Epithelial cell of esophagus (primary cell): Measurements from ENCODE around the gene BIN2.
"Not testable (repeated sequence)": the region's sequence is repeated elsewhere in the genome, so short reads cannot be mapped to it uniquely, and the experiment has no call there.

Experiments
- DNase-seq: peaks from one replicate; pipeline ENCODE4 v3.0.0; 2010; ENCODE audit warnings: low read depth
- H3K4me3 ChIP-seq: 2 replicates; pipeline ENCODE4 v1.5.1; 2011; ENCODE audit warnings: mild to moderate bottlenecking, low read length, control low read depth
- CTCF ChIP-seq: IDR thresholded peaks from 2 replicates; pipeline ENCODE4 v1.5.1; 2011; ENCODE audit warnings: low read depth, mild to moderate bottlenecking, low read length, control low read depth, inconsistent platforms; ENCODE audit not compliant: insufficient read depth; ENCODE audit errors: missing control alignments

BIN2 gene

GRCh38 chr12:51285843-51286242, 38.1 kb downstream of the BIN2 start:
- DNase-seq = no peak
- no peak for TF ChIP-seq CTCF
- H3K4me3 ChIP-seq = no peak overlapping the region

- peak; percentile 86 for DNase-seq
- TF ChIP-seq CTCF = no peak
- no peak overlapping the region for H3K4me3 ChIP-seq
Measured at GRCh38 chr12:51281202-51281924, 42.6 kb downstream of the BIN2 start.

- no peak overlapping the region for H3K4me3 ChIP-seq
- TF ChIP-seq CTCF = no peak
- DNase-seq = no peak
Measured at GRCh38 chr12:51275088-51275487, 48.9 kb downstream of the BIN2 start.

- not testable (repeated sequence) for H3K4me3 ChIP-seq, DNase-seq
Measured at GRCh38 chr12:51272810-51273209, 51.2 kb downstream of the BIN2 start.

- TF ChIP-seq CTCF = no peak
- peak; percentile 90 for DNase-seq
- H3K4me3 ChIP-seq = peak overlapping the region; percentile 63
Measured at GRCh38 chr12:51270951-51271518, 52.9 kb downstream of the BIN2 start.

GRCh38 chr12:51270067-51270950, 53.7 kb downstream of the BIN2 start, which contains the start of gene SMAGP:
TSS of gene SMAGP (minus strand) at chr12:51270415. CDS start at chr12:51269278, 1,137 bp downstream.
- peak; percentile 77 for DNase-seq
- TF ChIP-seq CTCF = no peak
- peak within 1 kb of the TSS; percentile 63 for H3K4me3 ChIP-seq
